SH-SY5Y (cell line): ENCODE measurements around the gene GPR89A.

Experiments used
- GATA2 ChIP-seq: IDR thresholded peaks from 2 replicates; pipeline ENCODE4 v1.6.1; 2011; ENCODE audit warnings: mild to moderate bottlenecking, low read depth, low read length
- GATA3 ChIP-seq: IDR thresholded peaks from 2 replicates; pipeline ENCODE4 v1.6.1; 2011; ENCODE audit warnings: low read depth, mild to moderate bottlenecking, low read length, moderate library complexity

- TF ChIP-seq GATA2, result no peak
- no peak for TF ChIP-seq GATA3
Measured at GRCh38 chr1:145601593-145601992, 6.2 kb upstream of the GPR89A start.
